ENCODE results near the gene B4GALNT2.
"Not testable (repeated sequence)": the region's sequence is repeated elsewhere in the genome, so short reads cannot be mapped to it uniquely, and the experiment has no call there.

Gene B4GALNT2

GRCh38 chr17:49180998-49181635, 48.5 kb downstream of the B4GALNT2 start:
- DNase-seq (ENCODE audit: low spot score): no peak

DNA sequence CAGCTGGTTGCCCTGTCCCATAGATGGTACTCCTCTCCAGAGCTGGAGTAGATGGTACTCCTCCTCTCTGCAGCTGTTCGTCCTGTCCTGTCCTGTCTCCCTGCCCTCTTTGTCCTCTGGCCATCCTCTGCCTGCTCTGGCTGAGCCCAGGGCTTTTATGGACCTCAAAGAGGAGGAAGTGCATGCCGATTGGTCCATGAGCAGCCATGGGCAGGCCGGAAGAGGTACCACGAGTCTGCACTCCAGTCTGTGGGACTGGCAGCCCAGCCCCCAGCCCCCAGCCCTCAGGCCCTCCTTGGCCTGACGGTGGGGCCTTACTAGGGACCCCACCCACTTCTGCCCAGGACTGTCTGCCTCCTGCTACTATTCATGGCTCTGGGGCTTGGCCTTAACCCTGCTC, 50.8 kb downstream of the B4GALNT2 start:
- no peak for DNase-seq (ENCODE audit: low spot score)

DNA sequence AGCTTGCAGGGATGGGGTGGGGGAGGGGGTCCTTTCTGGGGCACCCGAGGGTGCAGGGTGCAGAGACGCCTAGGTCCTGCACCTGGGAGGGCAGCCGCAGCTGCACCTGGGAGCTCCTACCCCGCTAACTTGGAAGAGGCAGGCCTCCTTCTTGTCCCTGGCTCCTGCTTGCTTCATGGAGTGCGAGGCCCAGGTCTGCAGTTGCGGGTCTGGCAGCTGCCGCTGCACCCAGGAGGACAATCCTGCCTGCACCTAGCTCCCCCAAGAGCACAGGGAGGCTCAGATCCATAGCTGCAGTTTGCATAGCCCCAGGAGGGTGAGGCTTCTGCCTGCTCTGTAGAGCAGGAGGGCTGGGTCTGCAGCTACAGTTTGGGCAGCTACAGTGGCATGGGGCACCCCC, 51.2 kb downstream of the B4GALNT2 start:
- no peak for DNase-seq (ENCODE audit: low spot score)

DNA sequence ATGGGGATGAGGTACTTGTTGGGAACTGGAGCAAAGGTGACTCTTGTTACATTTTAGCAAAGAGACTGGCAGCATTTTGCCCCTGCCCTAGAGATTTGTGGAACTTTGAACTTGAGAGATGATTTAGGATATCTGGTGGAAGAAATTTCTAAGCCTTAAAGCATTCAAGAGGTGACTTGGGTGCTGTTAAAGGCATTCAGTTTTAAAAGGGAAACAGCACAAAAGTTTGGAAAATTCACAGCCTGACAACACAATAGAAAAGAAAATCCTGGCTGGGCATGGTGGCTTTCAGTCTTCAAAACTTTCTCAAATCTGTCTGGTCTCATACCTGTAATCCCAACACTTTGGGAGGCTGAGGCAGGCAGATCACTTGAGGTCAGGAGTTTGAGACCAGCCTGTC, 52.0 kb downstream of the B4GALNT2 start:
- not testable (repeated sequence) for DNase-seq (ENCODE audit: low spot score)

- not testable (repeated sequence) for DNase-seq (ENCODE audit: low spot score)
These were observed 52.8 kb downstream of the B4GALNT2 start for GRCh38 chr17:49185381-49185780.

DNA sequence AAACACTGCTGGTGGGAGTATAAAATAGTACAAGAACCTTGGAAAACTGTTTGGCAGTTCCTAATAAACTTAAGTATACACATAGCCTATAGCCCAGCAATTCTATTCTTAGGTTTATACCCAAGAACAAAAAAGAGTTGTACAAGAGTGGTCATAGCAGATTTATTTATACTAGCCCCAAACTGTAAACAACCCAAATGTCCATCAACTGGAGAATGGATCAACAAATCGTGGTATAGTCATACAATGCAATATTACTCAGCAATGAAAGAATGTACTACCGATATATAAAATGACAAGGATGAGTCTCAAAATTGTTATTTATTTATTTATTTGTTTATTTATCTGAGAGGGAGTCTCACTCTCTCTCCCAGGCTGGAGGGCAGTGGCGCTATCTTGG, 54.7 kb downstream of the B4GALNT2 start:
- no peak for DNase-seq (ENCODE audit: low spot score)

DNA sequence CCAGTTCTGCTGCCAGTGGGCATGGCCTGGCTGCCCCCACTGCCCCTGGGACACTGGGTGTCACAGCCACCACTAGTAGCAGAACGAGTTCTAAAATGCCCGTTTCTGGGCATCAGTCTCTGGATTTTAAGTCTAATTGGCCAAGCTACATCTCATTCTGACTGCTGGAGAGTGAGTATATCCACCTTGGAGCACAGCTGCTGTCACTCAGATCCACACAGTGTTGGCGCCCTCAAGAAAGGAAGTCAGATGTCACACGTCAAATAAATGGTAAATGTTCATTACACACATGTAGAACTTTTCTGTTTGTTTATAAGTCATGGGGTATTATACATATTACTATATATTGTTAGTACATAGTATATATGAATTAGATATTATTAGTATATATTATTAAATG, 58.4 kb downstream of the B4GALNT2 start:
- peak; percentile 36 for DNase-seq (ENCODE audit: low spot score)

- DNase-seq (ENCODE audit: low spot score): no peak
These were observed 58.9 kb downstream of the B4GALNT2 start for GRCh38 chr17:49191409-49191916.

DNA sequence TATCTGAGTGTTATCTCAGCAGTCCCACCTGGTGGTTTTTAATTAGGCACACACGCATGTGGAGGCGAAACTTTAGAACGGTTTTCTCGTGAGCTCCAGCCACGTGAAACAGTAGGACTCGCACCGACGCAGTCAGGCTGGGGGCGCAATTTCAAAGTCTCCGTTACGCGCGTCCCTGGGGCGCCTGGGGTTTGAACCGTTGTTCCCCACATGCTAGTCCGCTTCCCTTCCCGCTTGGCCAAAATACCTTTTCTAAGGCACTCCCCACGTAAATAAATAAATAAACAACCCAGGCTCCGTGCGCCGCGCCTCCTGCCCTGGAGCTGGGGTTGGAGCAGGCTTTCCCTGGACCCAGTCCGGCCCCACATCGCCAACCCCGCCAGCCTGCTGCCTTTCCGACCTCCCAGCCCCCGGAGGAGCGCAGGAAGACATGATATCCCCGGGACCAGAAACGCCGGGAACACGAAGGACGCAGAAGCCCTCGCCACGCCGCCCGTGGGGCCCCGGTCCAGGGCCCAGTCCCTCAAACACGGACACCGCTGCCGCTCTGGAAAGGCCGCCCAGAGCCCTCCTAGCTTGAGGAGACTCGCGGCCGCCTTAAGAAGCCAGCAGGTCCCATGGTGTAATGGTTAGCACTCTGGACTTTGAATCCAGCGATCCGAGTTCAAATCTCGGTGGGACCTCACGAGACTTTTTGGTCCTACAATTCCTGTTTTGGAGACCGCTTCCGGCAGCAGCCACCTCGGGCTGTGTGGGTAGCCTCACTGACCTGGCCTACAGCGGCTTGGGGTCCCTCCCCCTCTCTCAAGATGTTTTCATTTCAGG, 59.6 kb downstream of the B4GALNT2 start:
- peak; percentile 91 for DNase-seq (ENCODE audit: low spot score)

DNA sequence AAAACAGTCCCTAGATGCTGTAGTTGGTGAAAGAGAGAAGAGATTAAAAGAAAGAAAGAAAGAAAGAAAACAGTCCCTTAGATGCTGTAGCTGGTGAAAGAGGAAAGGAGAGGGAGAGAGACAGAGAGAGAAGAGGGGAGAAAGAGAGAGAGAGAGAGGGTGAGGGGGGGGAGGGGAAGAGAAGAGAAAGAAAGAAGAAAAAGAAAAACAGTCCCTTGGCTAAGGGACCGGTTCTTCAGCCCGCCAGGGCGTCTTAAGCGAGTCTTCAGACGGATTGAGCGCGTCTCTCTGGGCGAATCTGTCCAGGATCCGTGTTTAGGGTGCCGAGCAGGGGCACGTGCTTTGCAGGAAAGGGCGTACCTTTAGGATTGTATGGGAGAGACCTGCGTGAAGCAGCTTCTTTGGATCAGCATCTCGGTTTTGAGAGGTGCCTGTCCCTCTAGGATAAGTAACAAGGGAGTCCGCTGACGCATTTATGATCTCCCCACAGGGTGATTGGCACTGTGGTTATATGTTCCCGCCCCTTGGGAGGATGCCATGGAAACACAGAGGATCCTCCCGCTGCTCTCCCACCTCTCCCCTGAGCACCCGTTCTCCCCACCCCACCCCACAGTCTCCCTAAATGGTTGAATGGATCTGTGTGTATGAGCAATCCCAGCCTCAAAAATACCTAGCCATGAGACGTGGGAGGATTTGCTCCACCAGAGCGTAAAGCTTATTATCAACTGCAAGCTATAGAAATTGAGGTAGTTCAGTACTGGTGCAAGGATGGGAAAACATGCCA, 61.1 kb downstream of the B4GALNT2 start:
- DNase-seq (ENCODE audit: low spot score): no peak

DNA sequence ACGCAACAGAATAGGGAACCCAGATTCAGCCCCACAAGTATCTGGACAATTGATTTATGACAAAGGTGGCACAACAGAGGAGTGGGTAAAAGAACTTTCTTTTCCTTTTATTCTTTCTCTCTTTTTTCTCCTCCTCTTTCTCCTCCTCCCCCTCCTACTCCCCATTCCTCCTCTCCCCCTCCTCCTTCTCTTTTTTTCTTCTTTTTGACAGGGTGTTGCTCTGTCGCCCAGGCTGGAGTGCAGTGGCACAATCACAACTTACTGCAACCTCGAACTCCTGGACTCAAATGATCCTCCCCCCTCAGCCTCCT, 61.7 kb downstream of the B4GALNT2 start:
- DNase-seq (ENCODE audit: low spot score): no peak

- DNase-seq (ENCODE audit: low spot score): no peak
These were observed 63.2 kb downstream of the B4GALNT2 start for GRCh38 chr17:49195751-49196150.

DNA sequence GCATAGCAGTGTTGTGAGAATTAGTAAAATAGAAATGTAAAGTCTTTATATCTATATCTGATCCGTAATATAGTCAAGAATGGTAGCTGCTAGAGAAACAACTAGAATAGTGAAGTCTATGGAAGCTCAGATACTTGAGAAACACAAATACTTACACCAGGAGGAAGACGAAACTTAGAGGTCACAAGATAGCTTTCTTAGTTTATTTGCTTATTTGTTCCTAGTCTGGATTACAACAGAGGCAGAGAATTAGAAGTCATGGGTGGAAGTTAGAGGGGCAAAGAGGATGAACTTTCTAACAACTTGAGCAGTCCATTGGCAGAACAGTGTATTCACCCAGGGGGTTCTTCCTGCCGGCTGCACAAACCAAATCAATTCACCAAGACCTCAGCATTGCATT, 64.0 kb downstream of the B4GALNT2 start:
- no peak for DNase-seq (ENCODE audit: low spot score)

- no peak for DNase-seq (ENCODE audit: low spot score)
These were observed 64.9 kb downstream of the B4GALNT2 start for GRCh38 chr17:49197346-49197998.

- no peak for DNase-seq (ENCODE audit: low spot score)
These were observed 65.6 kb downstream of the B4GALNT2 start for GRCh38 chr17:49198211-49198610.

DNA sequence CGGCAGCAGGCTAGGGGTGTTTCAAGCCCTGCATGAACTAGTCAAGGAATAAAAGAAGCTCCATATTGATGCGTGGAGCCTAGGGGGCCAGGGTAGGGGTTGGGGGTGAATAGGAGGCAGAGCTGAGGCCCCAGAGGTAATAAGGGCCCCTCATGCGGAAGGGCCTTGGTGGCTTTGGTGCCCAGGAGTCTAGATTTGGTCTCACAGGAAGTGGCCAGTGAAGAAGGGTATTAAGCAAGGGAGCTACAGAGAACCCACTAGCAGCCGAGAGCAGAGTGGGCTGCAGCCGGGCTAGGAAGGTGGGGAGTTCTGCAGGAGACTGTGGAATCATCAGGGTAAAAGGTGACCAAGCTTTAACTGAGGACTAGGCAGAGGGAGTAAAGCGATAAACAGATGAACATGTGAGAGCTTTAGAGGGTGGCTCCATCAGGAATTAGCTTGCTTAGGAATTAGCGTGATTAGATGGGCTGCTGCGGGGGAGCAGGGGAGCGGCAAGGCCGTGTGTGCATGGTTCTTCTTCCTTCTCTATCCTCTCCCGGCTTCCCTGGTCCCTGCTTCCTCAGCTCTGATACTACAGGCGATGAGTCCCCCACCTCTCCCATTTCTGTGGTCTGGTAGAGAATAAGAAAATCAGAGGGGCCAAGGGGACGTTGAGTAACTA, 68.0 kb downstream of the B4GALNT2 start:
- DNase-seq (ENCODE audit: low spot score): no peak

- no peak for DNase-seq (ENCODE audit: low spot score)
These were observed 68.9 kb downstream of the B4GALNT2 start for GRCh38 chr17:49201481-49201927.

DNA sequence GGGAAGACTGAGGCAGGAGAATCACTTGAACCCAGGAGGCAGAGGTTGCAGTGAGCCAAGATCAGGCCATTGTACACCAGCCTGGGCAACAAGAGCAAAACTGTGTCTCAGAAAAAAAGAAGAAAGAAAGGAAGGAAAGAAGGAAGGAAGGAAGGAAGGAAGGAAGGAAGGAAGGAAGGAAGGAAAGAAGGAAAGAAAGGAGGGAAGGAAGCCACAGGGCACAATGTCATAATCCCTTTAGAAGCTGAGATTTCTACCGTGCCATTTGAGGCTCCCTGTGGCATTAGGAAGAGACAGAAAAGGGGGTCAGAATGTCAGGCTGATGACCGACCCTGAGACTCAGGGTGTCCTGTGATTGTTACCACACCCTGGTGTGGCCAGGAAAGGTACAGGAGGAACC, 71.2 kb downstream of the B4GALNT2 start:
- no peak for DNase-seq (ENCODE audit: low spot score)

GRCh38 chr17:49204516-49204915, 71.9 kb downstream of the B4GALNT2 start:
- no peak for DNase-seq (ENCODE audit: low spot score)

- DNase-seq (ENCODE audit: low spot score): no peak
These were observed 76.5 kb downstream of the B4GALNT2 start for GRCh38 chr17:49209061-49209571.

Data from RKO (cell line).